ENCODE data around the gene C1D. TPM values are rescaled to one million over a fixed set of nuclear protein-coding genes. Genes with fewer than 3 reads are reported as not detected.
A peak's percentile ranks its signal among the peaks of the same experiment; 100 is the strongest.

Gene C1D, protein sequence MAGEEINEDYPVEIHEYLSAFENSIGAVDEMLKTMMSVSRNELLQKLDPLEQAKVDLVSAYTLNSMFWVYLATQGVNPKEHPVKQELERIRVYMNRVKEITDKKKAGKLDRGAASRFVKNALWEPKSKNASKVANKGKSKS
- total RNA-seq, result 10 to 100 TPM in 2 of 4 donors, 1 to 10 TPM in 2; 7.1 to 35.3 (median 10.6) TPM

DNA sequence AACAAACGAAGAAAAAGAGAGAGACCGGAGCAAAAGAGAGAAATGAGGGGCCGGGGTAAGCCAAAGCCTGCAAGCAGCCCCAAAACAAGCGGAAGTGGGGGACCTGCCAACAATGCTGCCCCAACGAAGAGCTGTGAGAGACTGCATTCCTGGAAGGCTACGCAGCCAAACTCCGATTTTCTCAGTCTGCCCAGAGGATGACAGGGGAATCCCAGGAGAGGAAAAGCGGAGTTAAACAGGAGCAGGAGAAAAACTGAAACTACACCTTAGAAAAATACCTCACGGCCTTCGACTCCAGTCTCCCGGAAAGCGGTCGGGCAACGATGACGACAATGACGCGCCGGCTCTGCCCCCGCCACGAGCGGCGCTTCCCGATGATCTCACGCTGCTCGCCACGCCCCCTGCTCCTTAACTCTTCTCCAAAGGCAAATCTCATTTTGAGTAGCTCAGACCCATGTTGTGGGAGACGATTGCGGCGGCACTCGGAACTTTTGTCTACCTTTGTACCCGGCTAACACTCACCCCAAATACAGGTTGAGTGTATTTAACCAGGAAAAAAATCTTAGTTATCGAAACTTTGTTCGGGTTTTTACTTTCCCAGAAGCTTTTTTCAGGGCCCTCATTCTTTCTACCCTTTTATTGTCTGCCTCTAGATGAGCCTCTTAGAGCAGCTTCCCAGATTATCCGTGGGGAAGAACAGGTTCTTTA is at the start of gene C1D:
C1D (minus strand) TSS at position 325 of the 708 bp plus-strand sequence. CDS start 15,694 bp downstream, outside the sequence.
- no peaks in the 10 kb centered on the region for H3K9me3 ChIP-seq
- H3K27me3 ChIP-seq, result no peaks in the 10 kb centered on the region
- no peaks in the 10 kb centered on the region for H3K36me3 ChIP-seq
- DNase-seq, result peak; percentile 95 to 98 (median 97)
- H3K27ac ChIP-seq, result peak within 1 kb of the TSS; percentile 65 to 85 (median 84)
- TF ChIP-seq CTCF (IDR thresholded peaks at IDR 0.05) (peak in 1 of 6 experiments; percentile 1), POLR2A (IDR thresholded peaks at IDR 0.05) (peak in 1 of 2 donors; percentile 63)
- peaks cover 0 to 29% (median 2%) of the 10 kb centered on the region in 4 donors for H3K4me1 ChIP-seq
- peak within 1 kb of the TSS; percentile 63 to 78 (median 72) for H3K4me3 ChIP-seq

- no peak overlapping the region for H3K4me3 ChIP-seq
- H3K9me3 ChIP-seq, result no peaks in the 10 kb centered on the region
- no peak for TF ChIP-seq POLR2A (IDR thresholded peaks at IDR 0.05)
- no peak for TF ChIP-seq CTCF (IDR thresholded peaks at IDR 0.05)
- no peak for DNase-seq
- H3K36me3 ChIP-seq, result no peaks in the 10 kb centered on the region
- no peak overlapping the region for H3K27ac ChIP-seq
- no peaks in the 10 kb centered on the region for H3K27me3 ChIP-seq
- H3K4me1 ChIP-seq, result no peaks in the 10 kb centered on the region
Observed at GRCh38 chr2:68110102-68110501, 47.3 kb upstream of the C1D start.

DNA sequence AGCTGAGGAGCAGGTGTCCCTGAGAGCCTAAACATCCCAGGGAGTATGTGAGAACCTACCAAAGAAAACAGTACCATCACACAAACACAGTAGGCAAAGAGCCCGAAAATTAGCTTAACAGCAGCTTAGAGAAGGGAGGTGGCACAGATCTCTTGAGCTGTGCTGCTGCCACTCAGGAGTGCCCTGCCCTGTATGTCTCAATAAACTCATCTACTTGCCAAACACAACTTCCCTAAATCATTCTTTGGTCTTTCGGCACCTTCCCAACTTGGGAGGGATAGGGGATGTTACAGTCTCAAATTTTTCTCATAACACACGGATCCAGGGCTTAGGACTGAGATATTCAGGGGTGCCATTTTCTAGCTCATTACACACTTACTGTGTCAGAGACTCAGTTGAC is 45.3 kb upstream of the C1D start:
- Histone ChIP-seq H3K4me1 (no peaks in the 10 kb centered on the region), H3K9me3 (no peaks in the 10 kb centered on the region), H3K27ac (no peak overlapping the region), H3K36me3 (no peaks in the 10 kb centered on the region), H3K4me3 (no peak overlapping the region), H3K27me3 (no peaks in the 10 kb centered on the region)
- no peak for DNase-seq
- TF ChIP-seq POLR2A (IDR thresholded peaks at IDR 0.05), result no peak
- TF ChIP-seq CTCF (IDR thresholded peaks at IDR 0.05), result no peak

- Histone ChIP-seq H3K4me3 (no peak overlapping the region), H3K27ac (no peak overlapping the region), H3K4me1 (no peaks in the 10 kb centered on the region), H3K27me3 (no peaks in the 10 kb centered on the region), H3K9me3 (no peaks in the 10 kb centered on the region), H3K36me3 (no peaks in the 10 kb centered on the region)
- DNase-seq, result no peak
- TF ChIP-seq CTCF (IDR thresholded peaks at IDR 0.05), result no peak
- TF ChIP-seq POLR2A (IDR thresholded peaks at IDR 0.05), result no peak
Observed at GRCh38 chr2:68107475-68107874, 44.7 kb upstream of the C1D start.

GRCh38 chr2:68104111-68104835 is 41.5 kb upstream of the C1D start:
- no peak for DNase-seq
- Histone ChIP-seq H3K27ac (no peak overlapping the region), H3K27me3 (no peaks in the 10 kb centered on the region), H3K4me3 (no peak overlapping the region), H3K4me1 (no peaks in the 10 kb centered on the region), H3K9me3 (no peaks in the 10 kb centered on the region), H3K36me3 (no peaks in the 10 kb centered on the region)
- TF ChIP-seq CTCF (IDR thresholded peaks at IDR 0.05) (no peak), POLR2A (IDR thresholded peaks at IDR 0.05) (no peak)
